ENCODE data around the gene POTEB3. TPM values are rescaled to one million over a fixed set of nuclear protein-coding genes. Genes with fewer than 3 reads are reported as not detected.
"Not testable (repeated sequence)": the region's sequence is repeated elsewhere in the genome, so short reads cannot be mapped to it uniquely, and the experiment has no call there.

The POTEB3 gene
- not detected for total RNA-seq
- long read RNA-seq: 0 reads

GRCh38 chr15:21440399-21440798, at the start of gene POTEB3:
TSS of gene POTEB3 (minus strand) at chr15:21440499. CDS start at chr15:21440011, 488 bp downstream.
- intact Hi-C loops (cut with DNase I, micrococcal nuclease); ATAC-seq: not testable (repeated sequence)

GRCh38 chr15:21453683-21454082, 13.4 kb upstream of the POTEB3 start:
- intact Hi-C loops (cut with DNase I, micrococcal nuclease); ATAC-seq; DNase-seq: not testable (repeated sequence)

More at GRCh38 chr15:21440399-21440798, at the start of gene POTEB3:
- not testable (repeated sequence) for DNase-seq

GRCh38 chr15:21451920-21452563, 11.7 kb upstream of the POTEB3 start:
- intact Hi-C loops (cut with DNase I, micrococcal nuclease); ATAC-seq; DNase-seq: not testable (repeated sequence)

- DNase-seq; intact Hi-C loops (cut with DNase I, micrococcal nuclease); ATAC-seq: not testable (repeated sequence)
Measured at GRCh38 chr15:21451487-21451886, 11.2 kb upstream of the POTEB3 start.

- DNase-seq; ATAC-seq; intact Hi-C loops (cut with DNase I, micrococcal nuclease): not testable (repeated sequence)
Measured at GRCh38 chr15:21407366-21407765, 32.9 kb downstream of the POTEB3 start.

- ATAC-seq; intact Hi-C loops (cut with DNase I, micrococcal nuclease); DNase-seq: not testable (repeated sequence)
Measured at GRCh38 chr15:21401531-21401930, 38.8 kb downstream of the POTEB3 start.

GRCh38 chr15:21399111-21399510, 41.2 kb downstream of the POTEB3 start:
- ATAC-seq; DNase-seq; intact Hi-C loops (cut with DNase I, micrococcal nuclease): not testable (repeated sequence)

- ATAC-seq; intact Hi-C loops (cut with DNase I, micrococcal nuclease); DNase-seq: not testable (repeated sequence)
Measured at GRCh38 chr15:21398511-21398910, 41.8 kb downstream of the POTEB3 start.

- DNase-seq; ATAC-seq; intact Hi-C loops (cut with DNase I, micrococcal nuclease): not testable (repeated sequence)
Measured at GRCh38 chr15:21397656-21398055, 42.6 kb downstream of the POTEB3 start.

GRCh38 chr15:21397186-21397585, 43.1 kb downstream of the POTEB3 start:
- intact Hi-C loops (cut with DNase I, micrococcal nuclease); DNase-seq; ATAC-seq: not testable (repeated sequence)

- ATAC-seq; DNase-seq; intact Hi-C loops (cut with DNase I, micrococcal nuclease): not testable (repeated sequence)
Measured at GRCh38 chr15:21385961-21386360, 54.3 kb downstream of the POTEB3 start.

GRCh38 chr15:21383866-21384485, 56.3 kb downstream of the POTEB3 start:
- intact Hi-C loops (cut with DNase I, micrococcal nuclease); DNase-seq; ATAC-seq: not testable (repeated sequence)

GRCh38 chr15:21373682-21374081, 66.6 kb downstream of the POTEB3 start:
- ATAC-seq; DNase-seq; intact Hi-C loops (cut with DNase I, micrococcal nuclease): not testable (repeated sequence)

- intact Hi-C loops (cut with DNase I, micrococcal nuclease); DNase-seq; ATAC-seq: not testable (repeated sequence)
Measured at GRCh38 chr15:21369177-21369576, 71.1 kb downstream of the POTEB3 start.

- ATAC-seq; intact Hi-C loops (cut with DNase I, micrococcal nuclease); DNase-seq: not testable (repeated sequence)
Measured at GRCh38 chr15:21368625-21369024, 71.7 kb downstream of the POTEB3 start.

Small RNA genes within 50 kb of the gene (microRNA-seq; reads per million reads assigned to microRNA genes)
- 0 reads per million in 2 donors for gene MIR3118-3
